ENCODE measurements around the gene TTC22. TPM values are rescaled to one million over a fixed set of nuclear protein-coding genes. Genes with fewer than 3 reads are reported as not detected.

TTC22 gene
- total RNA-seq, 1 experiment from 2014 or later: 0.10 TPM

DNA sequence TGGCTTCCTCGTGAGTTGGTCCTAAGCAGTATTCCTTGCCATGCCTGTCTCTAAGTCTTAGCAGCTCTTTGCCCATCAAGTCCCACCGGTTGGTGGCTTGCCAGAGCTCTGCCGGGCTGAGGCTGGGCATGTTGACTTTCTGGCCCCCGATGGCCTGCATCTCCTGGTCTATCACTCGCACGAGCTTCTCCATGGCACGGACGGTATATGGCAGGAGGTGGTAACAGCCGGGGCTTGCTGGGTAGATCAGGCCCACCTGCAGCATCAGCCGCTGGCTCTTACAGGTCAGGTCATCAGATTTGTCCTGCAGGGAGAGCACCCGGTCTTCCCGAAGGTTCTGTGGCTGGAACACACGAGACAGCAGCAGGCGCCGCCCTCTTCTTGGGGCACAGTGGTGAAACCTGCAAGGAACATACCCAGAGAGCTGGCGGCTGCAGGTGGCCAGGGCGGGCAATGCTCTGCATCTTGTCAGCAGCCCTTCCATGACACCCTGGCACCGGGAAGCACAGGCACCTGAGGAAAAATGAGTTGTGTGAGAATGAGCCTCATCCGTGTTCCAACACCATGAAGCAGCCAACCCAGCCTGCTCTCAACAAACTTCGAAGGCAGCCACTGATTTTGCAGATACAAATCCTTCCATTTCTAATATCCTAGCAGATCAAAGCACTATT lies 42.3 kb downstream of the TTC22 start:
- no peak overlapping the region for H3K27ac ChIP-seq (ENCODE audit: low read length)
- H3K9me3 ChIP-seq (ENCODE audit: control insufficient read depth, insufficient read depth, low read depth, low read length): no peaks in the 10 kb centered on the region
- no TSS peak for BruUV-seq (replicated peaks)
- no peak for TF ChIP-seq TCF7L2 (IDR thresholded peaks at IDR 0.05; ENCODE audit: low read depth, low read length)
- TF ChIP-seq, protein P1, sequence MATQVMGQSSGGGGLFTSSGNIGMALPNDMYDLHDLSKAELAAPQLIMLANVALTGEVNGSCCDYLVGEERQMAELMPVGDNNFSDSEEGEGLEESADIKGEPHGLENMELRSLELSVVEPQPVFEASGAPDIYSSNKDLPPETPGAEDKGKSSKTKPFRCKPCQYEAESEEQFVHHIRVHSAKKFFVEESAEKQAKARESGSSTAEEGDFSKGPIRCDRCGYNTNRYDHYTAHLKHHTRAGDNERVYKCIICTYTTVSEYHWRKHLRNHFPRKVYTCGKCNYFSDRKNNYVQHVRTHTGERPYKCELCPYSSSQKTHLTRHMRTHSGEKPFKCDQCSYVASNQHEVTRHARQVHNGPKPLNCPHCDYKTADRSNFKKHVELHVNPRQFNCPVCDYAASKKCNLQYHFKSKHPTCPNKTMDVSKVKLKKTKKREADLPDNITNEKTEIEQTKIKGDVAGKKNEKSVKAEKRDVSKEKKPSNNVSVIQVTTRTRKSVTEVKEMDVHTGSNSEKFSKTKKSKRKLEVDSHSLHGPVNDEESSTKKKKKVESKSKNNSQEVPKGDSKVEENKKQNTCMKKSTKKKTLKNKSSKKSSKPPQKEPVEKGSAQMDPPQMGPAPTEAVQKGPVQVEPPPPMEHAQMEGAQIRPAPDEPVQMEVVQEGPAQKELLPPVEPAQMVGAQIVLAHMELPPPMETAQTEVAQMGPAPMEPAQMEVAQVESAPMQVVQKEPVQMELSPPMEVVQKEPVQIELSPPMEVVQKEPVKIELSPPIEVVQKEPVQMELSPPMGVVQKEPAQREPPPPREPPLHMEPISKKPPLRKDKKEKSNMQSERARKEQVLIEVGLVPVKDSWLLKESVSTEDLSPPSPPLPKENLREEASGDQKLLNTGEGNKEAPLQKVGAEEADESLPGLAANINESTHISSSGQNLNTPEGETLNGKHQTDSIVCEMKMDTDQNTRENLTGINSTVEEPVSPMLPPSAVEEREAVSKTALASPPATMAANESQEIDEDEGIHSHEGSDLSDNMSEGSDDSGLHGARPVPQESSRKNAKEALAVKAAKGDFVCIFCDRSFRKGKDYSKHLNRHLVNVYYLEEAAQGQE (IDR thresholded peaks at IDR 0.05; ENCODE audit: insufficient read depth in 1 of 2, low read depth in 2 of 2, low read length in 1 of 2): no peak
- TF ChIP-seq SIN3A (IDR thresholded peaks at IDR 0.05; ENCODE audit: borderline replicate concordance, insufficient read depth, low read depth, low read length): no peak
- TF ChIP-seq, protein P2, sequence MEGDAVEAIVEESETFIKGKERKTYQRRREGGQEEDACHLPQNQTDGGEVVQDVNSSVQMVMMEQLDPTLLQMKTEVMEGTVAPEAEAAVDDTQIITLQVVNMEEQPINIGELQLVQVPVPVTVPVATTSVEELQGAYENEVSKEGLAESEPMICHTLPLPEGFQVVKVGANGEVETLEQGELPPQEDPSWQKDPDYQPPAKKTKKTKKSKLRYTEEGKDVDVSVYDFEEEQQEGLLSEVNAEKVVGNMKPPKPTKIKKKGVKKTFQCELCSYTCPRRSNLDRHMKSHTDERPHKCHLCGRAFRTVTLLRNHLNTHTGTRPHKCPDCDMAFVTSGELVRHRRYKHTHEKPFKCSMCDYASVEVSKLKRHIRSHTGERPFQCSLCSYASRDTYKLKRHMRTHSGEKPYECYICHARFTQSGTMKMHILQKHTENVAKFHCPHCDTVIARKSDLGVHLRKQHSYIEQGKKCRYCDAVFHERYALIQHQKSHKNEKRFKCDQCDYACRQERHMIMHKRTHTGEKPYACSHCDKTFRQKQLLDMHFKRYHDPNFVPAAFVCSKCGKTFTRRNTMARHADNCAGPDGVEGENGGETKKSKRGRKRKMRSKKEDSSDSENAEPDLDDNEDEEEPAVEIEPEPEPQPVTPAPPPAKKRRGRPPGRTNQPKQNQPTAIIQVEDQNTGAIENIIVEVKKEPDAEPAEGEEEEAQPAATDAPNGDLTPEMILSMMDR (IDR thresholded peaks at IDR 0.05): no peak
- no peak for TF ChIP-seq POLR2AphosphoS5 (IDR thresholded peaks at IDR 0.05; ENCODE audit: low read depth, low read length)
- ChIA-PET POLR2A (no interaction called here), CTCF (interaction anchor here (0.5 kb wide), 1 partner anchor 95 kb away, joined by 3 read pairs; no protein-coding TSS in a partner anchor)
- DNase-seq (ENCODE audit: low read depth, low spot score): no peak
- H3K4me1 ChIP-seq (ENCODE audit: control insufficient read depth, insufficient read depth, low read length): peaks cover 3% of the 10 kb centered on the region; the same call in 1 of the 2 replicates
- intact Hi-C loops (cut with micrococcal nuclease; ENCODE audit: unreplicated experiment): no loop called here
- no peaks in the 10 kb centered on the region; the same call in 1 of the 2 replicates for H3K36me3 ChIP-seq (ENCODE audit: control insufficient read depth, insufficient read depth, low read length)
- no peak overlapping the region for H3K4me3 ChIP-seq (ENCODE audit: low read depth in 2 of 2, low read length in 2 of 2)
- no peaks in the 10 kb centered on the region for H3K27me3 ChIP-seq (ENCODE audit: control insufficient read depth, insufficient read depth, low read length)
- in situ Hi-C loops (cut with HindIII; ENCODE audit: low pct_unique_long_range_greater_than_20kb, low sequenced_read_pairs): no loop called here
- no peak for ATAC-seq

DNA sequence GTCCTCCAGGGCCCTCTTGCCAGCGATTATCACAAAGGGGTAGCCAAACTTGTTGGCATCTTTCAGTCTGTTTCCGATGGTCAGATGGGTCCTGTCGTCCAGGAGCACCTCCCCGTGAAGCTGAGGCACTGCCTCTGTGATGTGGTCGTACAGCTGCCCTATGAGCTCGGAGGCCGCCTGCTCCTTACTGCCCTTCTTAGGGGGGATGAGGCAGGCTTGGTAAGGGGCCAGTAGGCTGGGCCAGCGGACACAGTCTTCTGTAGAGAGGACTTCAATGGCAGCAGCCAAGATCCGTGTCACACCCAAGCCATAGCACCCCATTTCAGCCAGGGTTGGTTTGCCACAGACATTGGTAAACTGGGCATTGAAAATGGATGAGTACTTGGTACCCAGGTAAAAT lies 43.3 kb downstream of the TTC22 start:
- no peaks in the 10 kb centered on the region for H3K9me3 ChIP-seq (ENCODE audit: control insufficient read depth, insufficient read depth, low read depth, low read length)
- BruUV-seq (replicated peaks): no TSS peak
- H3K27me3 ChIP-seq (ENCODE audit: control insufficient read depth, insufficient read depth, low read length): no peaks in the 10 kb centered on the region
- no peak for DNase-seq (ENCODE audit: low read depth, low spot score)
- no peak for ATAC-seq
- intact Hi-C loops (cut with micrococcal nuclease; ENCODE audit: unreplicated experiment): no loop called here
- POLR2A ChIA-PET: no interaction called here
- TF ChIP-seq, protein P1 (IDR thresholded peaks at IDR 0.05; ENCODE audit: insufficient read depth in 1 of 2, low read depth in 2 of 2, low read length in 1 of 2): no peak
- TF ChIP-seq TCF7L2 (IDR thresholded peaks at IDR 0.05; ENCODE audit: low read depth, low read length): no peak
- no peak for TF ChIP-seq SIN3A (IDR thresholded peaks at IDR 0.05; ENCODE audit: borderline replicate concordance, insufficient read depth, low read depth, low read length)
- TF ChIP-seq, protein P2 (IDR thresholded peaks at IDR 0.05): no peak
- no peak for TF ChIP-seq POLR2AphosphoS5 (IDR thresholded peaks at IDR 0.05; ENCODE audit: low read depth, low read length)
- in situ Hi-C loops (cut with HindIII; ENCODE audit: low pct_unique_long_range_greater_than_20kb, low sequenced_read_pairs): no loop called here
- no peak overlapping the region for H3K4me3 ChIP-seq (ENCODE audit: low read depth in 2 of 2, low read length in 2 of 2)
- H3K4me1 ChIP-seq (ENCODE audit: control insufficient read depth, insufficient read depth, low read length): no peaks in the 10 kb centered on the region
- CTCF ChIA-PET: no interaction called here
- no peak overlapping the region for H3K27ac ChIP-seq (ENCODE audit: low read length)
- no peaks in the 10 kb centered on the region for H3K36me3 ChIP-seq (ENCODE audit: control insufficient read depth, insufficient read depth, low read length)

Data from Panc1 (cell line).